GM12874 (cell line): ENCODE measurements around the gene ISCA2.

Source experiments
- TF ChIP-seq, protein P1 (sequence below): IDR thresholded peaks from 2 replicates; pipeline ENCODE4 v1.5.1; 2011; ENCODE audit warnings: low read depth, mild to moderate bottlenecking, control low read depth, low read length, moderate library complexity; ENCODE audit not compliant: insufficient read depth

The ISCA2 gene

DNA sequence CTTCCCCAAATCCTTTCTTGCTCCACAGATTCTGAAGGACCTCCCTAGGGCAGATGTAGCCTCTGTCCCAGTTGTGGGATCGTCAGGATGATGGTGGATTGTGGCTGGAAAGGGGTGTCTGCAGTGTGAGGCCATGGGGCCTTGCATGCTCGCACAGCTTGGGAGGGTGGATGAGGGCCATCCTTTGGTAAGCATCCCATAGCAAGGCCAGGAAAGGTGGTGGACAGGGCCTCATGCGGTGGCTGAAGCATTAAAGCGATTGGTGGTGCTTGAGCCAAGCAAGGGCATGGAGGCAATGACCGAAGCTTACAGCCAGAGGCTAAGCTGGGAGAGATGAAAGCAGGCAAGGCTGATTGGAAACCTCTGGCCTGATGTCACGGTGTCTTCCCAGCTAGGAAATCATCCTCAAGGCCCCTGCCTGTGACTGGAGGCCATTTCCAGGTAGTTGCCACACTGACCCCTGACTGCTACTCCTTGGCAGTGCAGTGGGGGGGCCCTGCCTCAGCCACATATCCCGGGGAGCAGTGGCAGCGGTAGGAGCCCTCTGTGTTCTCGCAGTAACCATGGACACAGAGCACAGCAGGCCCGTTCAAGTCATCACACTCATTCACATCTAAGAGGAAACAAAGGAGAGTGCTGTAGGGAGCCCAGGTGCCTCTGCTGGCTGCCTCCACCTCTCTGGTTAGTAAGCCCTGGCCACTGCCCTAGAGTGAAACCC, 7.0 kb downstream of the ISCA2 start:
- TF ChIP-seq, protein P1, sequence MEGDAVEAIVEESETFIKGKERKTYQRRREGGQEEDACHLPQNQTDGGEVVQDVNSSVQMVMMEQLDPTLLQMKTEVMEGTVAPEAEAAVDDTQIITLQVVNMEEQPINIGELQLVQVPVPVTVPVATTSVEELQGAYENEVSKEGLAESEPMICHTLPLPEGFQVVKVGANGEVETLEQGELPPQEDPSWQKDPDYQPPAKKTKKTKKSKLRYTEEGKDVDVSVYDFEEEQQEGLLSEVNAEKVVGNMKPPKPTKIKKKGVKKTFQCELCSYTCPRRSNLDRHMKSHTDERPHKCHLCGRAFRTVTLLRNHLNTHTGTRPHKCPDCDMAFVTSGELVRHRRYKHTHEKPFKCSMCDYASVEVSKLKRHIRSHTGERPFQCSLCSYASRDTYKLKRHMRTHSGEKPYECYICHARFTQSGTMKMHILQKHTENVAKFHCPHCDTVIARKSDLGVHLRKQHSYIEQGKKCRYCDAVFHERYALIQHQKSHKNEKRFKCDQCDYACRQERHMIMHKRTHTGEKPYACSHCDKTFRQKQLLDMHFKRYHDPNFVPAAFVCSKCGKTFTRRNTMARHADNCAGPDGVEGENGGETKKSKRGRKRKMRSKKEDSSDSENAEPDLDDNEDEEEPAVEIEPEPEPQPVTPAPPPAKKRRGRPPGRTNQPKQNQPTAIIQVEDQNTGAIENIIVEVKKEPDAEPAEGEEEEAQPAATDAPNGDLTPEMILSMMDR = no peak

DNA sequence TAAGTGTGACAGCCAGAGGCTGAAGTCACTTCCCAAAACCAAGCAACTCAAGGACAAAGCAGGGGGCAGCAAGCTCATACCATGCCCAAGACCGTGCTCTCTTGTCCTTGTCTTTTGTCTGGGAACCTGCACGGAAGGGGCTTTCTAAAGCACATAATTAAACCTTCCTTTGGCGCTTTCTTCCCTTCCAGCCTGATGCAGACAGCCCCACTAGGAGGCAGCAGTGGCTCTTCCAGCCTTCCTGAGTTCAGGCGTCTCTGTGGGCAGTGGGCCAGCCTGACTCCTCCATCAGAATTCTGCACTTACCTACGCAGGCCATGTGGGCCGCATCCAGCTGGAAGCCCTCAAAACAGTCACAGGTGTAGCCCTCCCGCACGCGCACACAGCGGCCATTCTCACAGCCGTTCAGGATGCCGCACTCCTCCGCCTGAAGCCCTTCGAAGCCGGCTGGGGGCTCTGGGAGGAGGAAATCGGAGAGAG, 7.6 kb downstream of the ISCA2 start:
- TF ChIP-seq, protein P1 = peak; percentile 39

GRCh38 chr14:74501691-74502090, 8.1 kb downstream of the ISCA2 start:
- TF ChIP-seq, protein P1 = no peak

DNA sequence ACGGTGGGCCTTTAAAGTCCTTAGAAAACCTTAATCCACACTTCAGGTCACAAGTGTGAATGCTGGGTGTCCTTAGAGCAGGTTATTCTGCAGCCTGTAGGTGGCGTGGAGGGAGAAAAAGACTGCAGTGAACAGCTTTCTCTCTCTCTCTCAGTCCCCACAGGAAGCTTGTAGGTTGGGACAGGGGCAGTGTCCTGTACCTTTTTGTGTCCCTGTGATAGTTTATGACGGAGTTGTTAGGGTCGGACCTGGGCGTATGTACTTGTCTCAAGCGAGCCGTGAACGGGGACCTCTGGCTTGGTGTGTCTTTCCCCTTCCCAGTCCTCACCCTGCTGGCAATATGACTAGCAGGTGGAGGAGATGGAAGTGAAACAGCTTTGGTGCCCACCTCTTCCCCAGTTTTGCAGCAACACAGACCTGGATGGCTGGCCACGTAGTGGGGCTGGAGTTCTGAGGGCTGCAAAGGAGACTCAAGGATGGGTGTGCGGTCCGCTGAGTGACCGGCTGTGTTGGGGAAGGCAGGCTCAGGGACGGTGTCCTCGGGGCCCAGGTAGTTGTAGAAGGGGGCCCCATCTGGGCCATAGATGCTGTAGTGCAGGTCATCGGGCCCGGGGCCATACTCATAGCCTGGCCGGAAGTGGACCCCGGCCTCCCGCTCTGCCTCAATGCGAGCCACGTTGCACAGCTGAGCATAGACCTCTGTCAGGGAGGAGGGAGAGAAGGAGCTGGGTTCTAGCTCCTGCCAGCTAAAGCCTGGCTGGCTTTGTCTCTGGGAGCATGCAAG, 8.9 kb downstream of the ISCA2 start:
- TF ChIP-seq, protein P1 = peak; percentile 66

DNA sequence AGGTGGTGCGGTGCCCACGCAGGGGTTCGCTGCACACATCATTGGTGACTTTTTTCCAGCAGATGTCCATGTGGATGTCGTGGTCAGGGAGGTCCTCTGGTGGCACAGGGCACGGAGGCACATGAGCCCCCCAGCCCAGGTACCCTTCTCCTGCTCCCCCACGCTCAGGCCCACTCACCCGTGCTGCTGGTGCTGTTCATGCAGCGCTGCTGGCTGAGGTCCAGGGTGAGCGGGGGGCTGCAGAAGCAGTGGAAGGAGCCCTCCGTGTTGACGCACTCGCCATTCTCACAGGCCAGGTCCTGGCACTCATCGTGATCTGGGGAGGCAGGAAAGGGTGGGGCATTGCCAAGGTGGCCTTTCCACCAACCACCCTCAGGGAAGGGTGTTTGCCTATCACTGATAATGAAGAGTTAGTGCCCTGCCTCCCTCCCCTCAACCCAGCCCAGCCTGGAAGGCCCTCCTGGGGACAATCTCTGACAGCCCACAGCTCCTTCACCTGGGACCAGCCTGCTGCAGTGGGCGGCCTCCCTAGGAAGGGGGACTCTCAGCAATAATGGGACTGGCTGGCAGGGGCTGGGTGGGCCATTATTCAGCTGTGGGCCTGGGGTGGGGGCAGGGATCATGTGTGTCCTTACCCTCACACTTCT, 9.8 kb downstream of the ISCA2 start:
- TF ChIP-seq, protein P1 = no peak

GRCh38 chr14:74503938-74504335, 10.4 kb downstream of the ISCA2 start:
- TF ChIP-seq, protein P1 = no peak

- TF ChIP-seq, protein P1 = no peak
Measured at GRCh38 chr14:74504412-74504811, 10.8 kb downstream of the ISCA2 start.
